Cardiac fibroblast (primary cell): Measurements from ENCODE around the gene TBX2.

Source experiments
- DNase-seq, 2 donors: peaks; one replicate each; pipeline versions ENCODE4 v3.0.0 to v3.0.0-alpha.2; 2010; ENCODE audit warnings: low read depth in 2 of 2
- H3K4me3 ChIP-seq, 2 donors: replicated peaks in 1 of 2; 1 replicate in 1 of 2; 2 replicates in 1 of 2; pipeline ENCODE4 v1.5.1; 2011; ENCODE audit warnings: low read depth in 2 of 2, low read length in 2 of 2, mild to moderate bottlenecking in 2 of 2, moderate library complexity in 1 of 2
- CTCF ChIP-seq: IDR thresholded peaks from one replicate; pipeline ENCODE4 v1.5.1; 2011; ENCODE audit warnings: low read depth, mild to moderate bottlenecking, low read length, inconsistent platforms

Gene TBX2

GRCh38 chr17:61380836-61381525, 18.7 kb upstream of the TBX2 start:
- H3K4me3 ChIP-seq, result no peak overlapping the region
- no peak for DNase-seq
- TF ChIP-seq CTCF, result no peak

GRCh38 chr17:61381537-61381936, 18.1 kb upstream of the TBX2 start:
- no peak overlapping the region for H3K4me3 ChIP-seq
- no peak for DNase-seq
- TF ChIP-seq CTCF, result no peak

- no peak for DNase-seq
- TF ChIP-seq CTCF, result no peak
- no peak overlapping the region for H3K4me3 ChIP-seq
Observed at GRCh38 chr17:61382796-61383688, 16.6 kb upstream of the TBX2 start.

- DNase-seq, result peak in 1 of 2 donors; percentile 54
- no peak overlapping the region for H3K4me3 ChIP-seq
- no peak for TF ChIP-seq CTCF
Observed at GRCh38 chr17:61383689-61384201, 15.9 kb upstream of the TBX2 start.

- no peak overlapping the region for H3K4me3 ChIP-seq
- no peak for TF ChIP-seq CTCF
- DNase-seq, result no peak
Observed at GRCh38 chr17:61384354-61384691, 15.3 kb upstream of the TBX2 start.

- no peak for TF ChIP-seq CTCF
- no peak for DNase-seq
- no peak overlapping the region for H3K4me3 ChIP-seq
Observed at GRCh38 chr17:61384692-61385576, 14.7 kb upstream of the TBX2 start.
